Astrocyte of the spinal cord (primary cell): Measurements from ENCODE around the gene TRIM41.
A peak's percentile ranks its signal among the peaks of the same experiment; 100 is the strongest.

Experiments
- DNase-seq: peaks from one replicate; pipeline ENCODE4 v3.0.0; 2011; ENCODE audit warnings: low read depth, low spot score
- H3K4me3 ChIP-seq: 2 replicates; pipeline ENCODE4 v1.5.1; 2011; ENCODE audit warnings: low read depth, mild to moderate bottlenecking, low read length, moderate library complexity
- CTCF ChIP-seq: IDR thresholded peaks from 2 replicates; pipeline ENCODE4 v1.5.1; 2012; ENCODE audit warnings: low read depth, mild to moderate bottlenecking, low read length, inconsistent platforms
- in situ Hi-C: cut with HindIII; loops from 2 replicates; pipeline ENCODE4 v1.10.0; 2017; ENCODE audit warnings: low sequenced_read_pairs

TRIM41 gene

GRCh38 chr5:181245427-181246275, 22.6 kb downstream of the TRIM41 start:
- in situ Hi-C loops, result no loop called here
- no peak for DNase-seq

GRCh38 chr5:181246276-181247049, 23.4 kb downstream of the TRIM41 start:
- peak overlapping the region; percentile 63 for H3K4me3 ChIP-seq
- DNase-seq, result peak; percentile 86
- TF ChIP-seq CTCF, result no peak
- in situ Hi-C loops, result no loop called here

More at GRCh38 chr5:181245427-181246275, 22.6 kb downstream of the TRIM41 start:
- no peak for TF ChIP-seq CTCF
- H3K4me3 ChIP-seq, result peak overlapping the region; percentile 63

- peak overlapping the region; percentile 63 for H3K4me3 ChIP-seq
- no peak for TF ChIP-seq CTCF
- in situ Hi-C loops, result no loop called here
- DNase-seq, result no peak
Measured at GRCh38 chr5:181248277-181248676, 25.2 kb downstream of the TRIM41 start.

- DNase-seq, result no peak
- in situ Hi-C loops, result no loop called here
- no peak for TF ChIP-seq CTCF
- no peak overlapping the region for H3K4me3 ChIP-seq
Measured at GRCh38 chr5:181255276-181255675, 32.2 kb downstream of the TRIM41 start.

- no peak overlapping the region for H3K4me3 ChIP-seq
- no peak for TF ChIP-seq CTCF
- in situ Hi-C loops, result no loop called here
- no peak for DNase-seq
Measured at GRCh38 chr5:181255836-181256578, 32.9 kb downstream of the TRIM41 start.

- DNase-seq, result no peak
- no peak for TF ChIP-seq CTCF
- in situ Hi-C loops, result no loop called here
- peak overlapping the region; percentile 83 for H3K4me3 ChIP-seq
Measured at GRCh38 chr5:181258576-181258975, 35.5 kb downstream of the TRIM41 start.
